ENCODE results near the gene CCDC30.

Gene CCDC30

GRCh38 chr1:42674682-42675081 lies 211.6 kb downstream of the CCDC30 start:
- H3K4me3 ChIP-seq (ENCODE audit: low read depth, low read length) = no peak overlapping the region
- no peak for DNase-seq (ENCODE audit: low read depth)
- TF ChIP-seq MYC (IDR thresholded peaks at IDR 0.05; ENCODE audit: low read depth, low read length) (no peak), MAX (IDR thresholded peaks at IDR 0.05; ENCODE audit: low read depth, low read length) (no peak), POLR2A (IDR thresholded peaks at IDR 0.05; ENCODE audit: extremely low read depth, insufficient read length) (no peak), CTCF (IDR thresholded peaks at IDR 0.05; ENCODE audit: low read depth, low read length) (no peak)

GRCh38 chr1:42675467-42675866 lies 212.4 kb downstream of the CCDC30 start:
- no peak for TF ChIP-seq MYC (IDR thresholded peaks at IDR 0.05; ENCODE audit: low read depth, low read length)
- no peak for TF ChIP-seq POLR2A (IDR thresholded peaks at IDR 0.05; ENCODE audit: extremely low read depth, insufficient read length)
- TF ChIP-seq CTCF (IDR thresholded peaks at IDR 0.05; ENCODE audit: low read depth, low read length) = no peak
- TF ChIP-seq MAX (IDR thresholded peaks at IDR 0.05; ENCODE audit: low read depth, low read length) = no peak
- H3K4me3 ChIP-seq (ENCODE audit: low read depth, low read length) = no peak overlapping the region
- DNase-seq (ENCODE audit: low read depth) = no peak

GRCh38 chr1:42676534-42677087 lies 213.5 kb downstream of the CCDC30 start:
- TF ChIP-seq MAX (IDR thresholded peaks at IDR 0.05; ENCODE audit: low read depth, low read length) (no peak), POLR2A (IDR thresholded peaks at IDR 0.05; ENCODE audit: extremely low read depth, insufficient read length) (no peak), CTCF (IDR thresholded peaks at IDR 0.05; ENCODE audit: low read depth, low read length) (no peak), MYC (IDR thresholded peaks at IDR 0.05; ENCODE audit: low read depth, low read length) (no peak)
- DNase-seq (ENCODE audit: low read depth) = no peak
- no peak overlapping the region for H3K4me3 ChIP-seq (ENCODE audit: low read depth, low read length)

GRCh38 chr1:42679364-42679983 lies 216.4 kb downstream of the CCDC30 start:
- H3K4me3 ChIP-seq (ENCODE audit: low read depth, low read length) = no peak overlapping the region
- no peak for DNase-seq (ENCODE audit: low read depth)
- TF ChIP-seq MAX (IDR thresholded peaks at IDR 0.05; ENCODE audit: low read depth, low read length) (no peak), POLR2A (IDR thresholded peaks at IDR 0.05; ENCODE audit: extremely low read depth, insufficient read length) (no peak), CTCF (IDR thresholded peaks at IDR 0.05; ENCODE audit: low read depth, low read length) (no peak), MYC (IDR thresholded peaks at IDR 0.05; ENCODE audit: low read depth, low read length) (no peak)

- peak overlapping the region; percentile 91 for H3K4me3 ChIP-seq (ENCODE audit: low read depth, low read length)
- DNase-seq (ENCODE audit: low read depth) = peak; percentile 46
- peak; percentile 62 for TF ChIP-seq MYC (IDR thresholded peaks at IDR 0.05; ENCODE audit: low read depth, low read length)
- TF ChIP-seq MAX (IDR thresholded peaks at IDR 0.05; ENCODE audit: low read depth, low read length) = peak; percentile 62; the same call in 1 of the 2 replicates
- no peak for TF ChIP-seq POLR2A (IDR thresholded peaks at IDR 0.05; ENCODE audit: extremely low read depth, insufficient read length)
- TF ChIP-seq CTCF (IDR thresholded peaks at IDR 0.05; ENCODE audit: low read depth, low read length) = no peak
Measured at GRCh38 chr1:42680055-42680454, 217.0 kb downstream of the CCDC30 start.
